NT2/D1 (cell line): ENCODE data around the gene CCDC57.

Source experiments
- SUZ12 ChIP-seq: IDR thresholded peaks from 2 replicates; pipeline ENCODE4 v1.6.1; 2011; ENCODE audit not compliant: insufficient read length, insufficient read depth; ENCODE audit errors: extremely low read depth
- YY1 ChIP-seq: IDR thresholded peaks from 2 replicates; pipeline ENCODE4 v1.6.1; 2011; ENCODE audit not compliant: insufficient read length, insufficient read depth
- ZNF274 ChIP-seq: IDR thresholded peaks from 2 replicates; pipeline ENCODE4 v1.6.1; 2011; ENCODE audit warnings: mild to moderate bottlenecking, low read depth, low read length

DNA sequence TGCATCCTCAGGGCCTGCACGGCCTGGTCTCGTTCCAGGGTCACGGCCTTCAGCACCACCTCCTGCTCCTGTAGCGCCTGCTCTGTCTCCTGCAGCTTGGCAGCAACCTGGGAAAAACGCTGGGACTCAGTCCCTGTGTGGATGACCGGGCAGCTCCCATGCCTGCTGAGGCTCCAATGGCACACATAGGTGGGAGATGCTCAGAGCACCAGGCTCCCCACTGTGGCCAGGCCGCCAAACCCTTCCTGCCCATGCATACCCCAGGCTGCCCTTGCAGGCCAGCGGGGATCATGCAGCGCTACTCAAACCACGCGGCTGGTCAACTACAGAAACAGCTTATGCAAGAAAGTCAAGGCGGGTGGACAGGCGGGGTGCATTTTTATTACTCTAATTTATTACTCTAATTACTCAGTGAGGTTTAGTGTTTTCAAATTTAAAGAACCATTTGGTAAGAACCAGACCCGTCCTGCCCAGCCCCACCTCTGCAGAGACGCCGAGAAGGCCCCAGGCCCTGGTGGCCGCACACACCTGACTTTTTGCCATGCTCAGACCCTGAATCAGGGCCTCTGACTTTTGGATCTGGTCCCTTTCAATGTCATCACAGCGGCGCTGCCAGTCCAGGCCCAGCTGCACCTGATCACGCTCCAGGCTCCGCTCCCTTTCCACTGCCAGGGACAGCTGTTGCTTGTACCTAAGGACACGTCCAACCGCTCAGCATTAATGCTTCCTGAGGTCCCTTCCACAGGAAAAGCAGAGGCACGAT, 34.0 kb downstream of the CCDC57 start:
- no peak for TF ChIP-seq YY1
- no peak for TF ChIP-seq SUZ12
- TF ChIP-seq ZNF274, result no peak
